Activated CD4-positive, CD25-positive, alpha-beta regulatory T cell treated with anti-CD3 and anti-CD28 coated beads, Interleukin-2, amount 50 U/mL, for 72 hours (primary cell): Measurements from ENCODE around the gene NRL.
A peak's percentile ranks its signal among the peaks of the same experiment; 100 is the strongest.

ENCODE experiments used
- DNase-seq: peaks from one replicate; pipeline ENCODE4 v3.0.0; 2021

Gene NRL

GRCh38 chr14:24114532-24115421, at the start of gene NRL, which contains the start of gene DCAF11:
TSS of gene NRL (minus strand) at chr14:24114949. CDS start at chr14:24082848, 32,101 bp downstream.
TSS of gene DCAF11 (plus strand) at chr14:24114777. CDS start at chr14:24115595, 818 bp downstream.
- peak; percentile 97 for DNase-seq

- no peak for DNase-seq
Observed at GRCh38 chr14:24162093-24162492, 47.3 kb upstream of the NRL start.

GRCh38 chr14:24160850-24161804, 46.4 kb upstream of the NRL start, which contains the start of gene IRF9:
TSS of gene IRF9 (plus strand) at chr14:24161265. CDS start at chr14:24162145, 880 bp downstream.
- peak; percentile 98 for DNase-seq

- DNase-seq: no peak
Observed at GRCh38 chr14:24160499-24160849, 45.7 kb upstream of the NRL start.

GRCh38 chr14:24159777-24160498, 45.2 kb upstream of the NRL start:
- no peak for DNase-seq

- DNase-seq: no peak
Observed at GRCh38 chr14:24157331-24157730, 42.6 kb upstream of the NRL start.

GRCh38 chr14:24156840-24157239, 42.1 kb upstream of the NRL start:
- no peak for DNase-seq

- no peak for DNase-seq
Observed at GRCh38 chr14:24155100-24155499, 40.4 kb upstream of the NRL start.

GRCh38 chr14:24151404-24152080, 36.8 kb upstream of the NRL start:
- DNase-seq: no peak

- no peak for DNase-seq
Observed at GRCh38 chr14:24150993-24151392, 36.2 kb upstream of the NRL start.

- DNase-seq: no peak
Observed at GRCh38 chr14:24150567-24150966, 35.8 kb upstream of the NRL start.

GRCh38 chr14:24150061-24150460, 35.3 kb upstream of the NRL start:
- no peak for DNase-seq

GRCh38 chr14:24149302-24149969, 34.7 kb upstream of the NRL start:
- no peak for DNase-seq

- DNase-seq: no peak
Observed at GRCh38 chr14:24147761-24148428, 33.1 kb upstream of the NRL start.

GRCh38 chr14:24146978-24147760, 32.4 kb upstream of the NRL start, which contains the start of gene RNF31:
TSS of gene RNF31 (plus strand) at chr14:24147498. CDS start at chr14:24147699, 201 bp downstream.
- peak; percentile 96 for DNase-seq

GRCh38 chr14:24146453-24146977, 31.8 kb upstream of the NRL start, which contains the start of gene PSME2:
TSS of gene PSME2 (minus strand) at chr14:24146610. CDS start at chr14:24146581, 29 bp downstream.
- DNase-seq: peak; percentile 86

- no peak for DNase-seq
Observed at GRCh38 chr14:24145690-24146452, 31.1 kb upstream of the NRL start.

- DNase-seq: no peak
Observed at GRCh38 chr14:24145219-24145618, 30.5 kb upstream of the NRL start.

- no peak for DNase-seq
Observed at GRCh38 chr14:24144451-24144850, 29.7 kb upstream of the NRL start.
